MM.1S (cell line): Measurements from ENCODE around the gene FAR2.

Experiments used
- CTCF ChIP-seq: fragments of 300-600 bp; sonication (generic); IDR thresholded peaks from 2 replicates; pipeline ENCODE4 v1.5.1; 2016; ENCODE audit warnings: antibody characterized with exemption, low read length, mixed read lengths
- EZH2 ChIP-seq: fragments of 300-600 bp; sonication (generic); optimal IDR thresholded peaks from 2 replicates; pipeline ENCODE3; 2017; ENCODE audit warnings: low read depth, mild to moderate bottlenecking, antibody characterized with exemption, low read length, mixed read lengths

DNA sequence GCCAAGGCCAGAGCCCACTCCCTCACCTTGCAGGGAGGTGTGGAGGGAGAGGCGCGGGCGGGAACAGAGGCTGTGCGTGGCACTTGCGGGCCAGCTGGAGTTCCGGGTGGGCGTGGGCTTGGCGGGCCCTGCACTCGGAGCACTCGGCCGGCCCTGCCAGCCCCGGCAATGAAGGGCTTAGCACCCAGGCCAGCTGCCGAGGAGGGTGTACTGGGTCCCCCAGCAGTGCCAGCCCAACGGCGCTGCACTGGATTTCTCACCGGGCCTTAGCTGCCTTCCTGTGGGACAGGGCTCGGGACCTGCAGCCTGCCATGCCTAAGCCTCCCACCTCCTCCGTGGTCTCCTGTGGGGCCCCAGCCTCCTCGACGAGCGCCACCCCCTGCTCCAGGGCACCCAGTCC, 107.5 kb downstream of the FAR2 start:
- TF ChIP-seq CTCF (no peak), EZH2 (no peak)
